Kidney glomerular epithelial cell (primary cell): ENCODE results near the gene PRKCH.
A peak's percentile ranks its signal among the peaks of the same experiment; 100 is the strongest.

Experiments used
- DNase-seq: peaks from one replicate; lab custom pipeline; 2025; lab: John Stamatoyannopoulos, UW

Gene PRKCH

DNA sequence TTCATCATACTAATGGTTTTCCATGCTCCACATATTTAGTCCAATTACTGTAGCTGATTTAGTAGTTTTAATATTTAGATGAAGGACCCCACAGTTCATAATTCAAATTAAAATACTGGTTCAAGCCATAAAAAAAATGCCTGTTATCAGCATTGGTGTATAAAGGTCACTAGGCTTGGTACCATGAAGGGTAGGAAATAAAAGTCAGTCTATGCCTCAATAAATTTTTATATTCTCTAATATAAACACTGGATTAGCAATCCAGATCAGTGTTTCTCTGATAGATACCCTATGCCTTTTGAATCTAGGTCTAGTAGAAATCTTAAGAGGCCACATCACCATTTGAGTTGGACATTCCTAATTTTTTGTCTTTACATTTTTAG, 210.7 kb downstream of the PRKCH start:
- DNase-seq: no peak

- no peak for DNase-seq
Measured at GRCh38 chr14:61532763-61533162, 211.4 kb downstream of the PRKCH start.

- no peak for DNase-seq
Measured at GRCh38 chr14:61533513-61534255, 212.3 kb downstream of the PRKCH start.

- DNase-seq: peak; percentile 47
Measured at GRCh38 chr14:61535032-61535431, 213.7 kb downstream of the PRKCH start.

DNA sequence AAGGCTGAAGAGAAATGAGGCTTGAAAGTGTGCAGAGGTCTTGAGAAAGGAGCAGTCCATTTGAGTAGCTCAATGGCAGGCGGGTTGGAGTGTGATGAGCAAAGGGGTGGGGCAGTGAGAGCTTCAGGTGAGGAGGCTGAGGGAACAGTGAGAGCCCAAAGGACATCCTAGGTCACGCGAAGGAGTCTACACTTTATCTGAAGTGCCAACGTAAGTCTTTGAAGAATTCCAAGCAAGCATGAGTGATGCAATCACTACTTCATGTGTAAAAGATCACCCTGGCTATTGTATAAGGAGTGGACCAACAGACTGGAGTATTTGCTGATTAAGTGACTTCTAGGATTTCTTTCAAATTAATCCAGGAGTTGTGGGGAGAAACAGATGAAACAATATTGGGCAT, 214.1 kb downstream of the PRKCH start:
- DNase-seq: no peak

DNA sequence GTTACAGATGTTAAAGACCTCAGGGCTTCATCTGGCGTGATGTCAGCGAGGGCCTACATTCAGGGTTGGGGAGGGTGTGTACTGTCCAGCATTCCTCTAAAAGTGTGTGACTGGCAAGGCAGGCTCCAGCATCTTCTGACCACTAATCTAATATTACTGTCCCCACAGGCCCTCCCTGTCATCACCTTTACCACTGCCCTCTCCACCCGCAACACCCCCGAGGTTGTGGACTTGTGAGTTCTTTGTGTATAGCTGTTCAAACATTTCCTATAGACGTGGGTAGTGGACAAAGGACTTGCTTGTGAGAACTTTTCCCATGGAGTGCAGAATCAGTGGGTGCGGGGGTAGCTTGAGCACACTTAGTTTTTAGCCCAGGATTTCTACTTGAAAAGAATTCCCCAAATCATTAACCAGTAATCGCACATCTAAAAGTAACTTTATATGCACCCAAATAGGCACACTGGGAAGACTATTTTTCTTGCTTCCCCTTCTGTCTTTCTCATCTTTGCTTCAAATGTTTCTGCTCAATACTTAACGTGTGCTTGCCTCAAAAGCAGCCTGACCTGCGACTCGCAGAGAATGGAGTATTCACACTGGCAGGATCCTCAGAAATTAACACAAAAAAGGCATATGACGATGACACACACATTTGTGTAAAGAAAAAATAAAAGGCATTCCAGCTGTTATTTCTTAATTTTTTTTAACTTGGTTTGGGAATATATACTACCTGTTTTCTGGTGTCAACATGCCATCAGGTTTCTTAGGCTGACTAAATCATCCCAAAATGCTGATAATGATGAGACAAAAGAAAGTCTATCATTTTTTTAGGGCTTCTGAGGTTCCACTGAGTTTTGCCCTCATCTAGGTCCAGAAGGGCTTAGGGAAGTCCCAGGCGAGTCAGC, 215.5 kb downstream of the PRKCH start:
- no peak for DNase-seq

- DNase-seq: peak; percentile 95
Measured at GRCh38 chr14:61537563-61538463, 216.4 kb downstream of the PRKCH start.

GRCh38 chr14:61538464-61539022, 217.2 kb downstream of the PRKCH start:
- DNase-seq: no peak

DNA sequence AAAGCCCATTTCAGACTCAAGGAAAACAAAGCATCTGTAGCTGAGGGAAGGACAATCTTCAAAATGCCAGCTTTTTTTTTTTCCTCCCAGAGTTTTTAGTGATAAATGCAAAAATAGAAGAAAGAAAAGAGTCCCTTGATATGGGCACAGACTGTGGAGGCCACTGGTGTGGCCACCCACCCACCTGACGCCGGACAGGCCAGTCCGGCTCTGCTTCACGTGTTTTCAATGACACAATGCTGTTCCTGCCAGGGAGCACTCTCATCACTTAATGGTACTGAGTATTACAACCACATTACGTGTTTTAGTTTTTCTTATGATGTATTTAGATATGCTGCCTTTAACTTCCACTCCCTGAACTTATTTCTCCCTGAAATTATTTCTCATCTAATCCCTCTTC, 218.3 kb downstream of the PRKCH start:
- DNase-seq: no peak

GRCh38 chr14:61540931-61541330, 219.6 kb downstream of the PRKCH start:
- no peak for DNase-seq

DNA sequence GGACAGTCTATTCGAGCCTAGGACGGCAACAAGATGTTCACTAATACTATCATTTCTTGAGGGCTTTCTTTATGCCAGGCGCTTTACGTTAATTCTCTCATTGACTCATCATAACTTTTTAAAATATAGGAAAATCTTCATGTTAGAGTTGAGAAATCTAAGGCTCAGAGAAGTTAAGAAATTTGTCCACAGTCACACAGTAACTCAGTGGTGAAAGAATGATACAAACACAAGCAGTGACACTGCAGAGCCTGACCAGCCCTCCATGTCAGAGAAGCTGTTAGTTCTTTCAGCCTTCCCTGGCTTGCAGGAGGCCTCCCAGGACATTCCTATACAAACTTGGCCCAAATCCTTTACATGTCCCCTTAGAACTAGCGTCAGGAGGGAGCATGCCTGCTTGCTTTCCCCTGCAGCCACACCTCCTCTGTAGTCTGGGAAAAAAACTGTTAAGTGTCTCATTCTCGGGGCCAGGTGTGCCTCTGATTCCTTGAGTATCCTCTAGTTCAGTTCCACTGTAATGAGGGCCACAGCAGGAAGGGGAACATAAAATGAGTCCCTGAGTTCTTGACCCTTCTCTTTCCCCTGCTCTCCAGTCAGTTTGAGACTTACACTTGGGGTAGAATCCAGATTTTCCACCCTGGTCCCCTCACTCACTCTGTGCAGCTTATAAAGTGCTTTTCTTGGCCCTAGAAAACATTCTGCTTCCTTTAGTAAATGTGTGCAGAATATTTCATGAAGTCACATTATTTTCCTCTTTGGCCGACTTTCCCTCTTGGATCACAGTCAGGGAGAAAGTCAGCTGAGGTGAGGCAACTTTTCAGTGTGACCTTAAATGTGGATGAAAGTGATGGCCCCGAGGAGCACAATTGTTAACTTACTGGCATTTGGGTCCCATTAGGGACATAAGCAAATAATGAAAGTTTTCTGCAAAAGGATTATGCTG, 221.7 kb downstream of the PRKCH start:
- no peak for DNase-seq

DNA sequence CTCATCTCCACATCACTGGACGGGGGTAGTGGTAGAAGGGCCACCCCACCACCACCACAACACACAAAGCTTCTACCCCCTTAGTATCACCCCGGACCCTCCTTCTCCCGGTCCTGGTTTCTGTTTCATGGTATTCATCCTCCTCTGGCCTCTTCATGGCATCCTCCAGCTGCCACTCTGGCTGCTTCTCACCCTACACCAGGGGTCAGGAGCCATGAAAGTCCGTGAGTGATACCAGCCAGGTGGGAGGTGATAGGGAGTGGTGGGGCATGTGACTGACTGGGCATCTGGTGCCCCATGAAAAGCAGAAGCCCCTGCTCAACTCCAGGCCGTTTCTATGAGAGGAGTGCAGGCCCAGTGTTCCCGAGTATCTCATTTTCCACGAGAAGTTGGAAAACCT, 222.6 kb downstream of the PRKCH start:
- no peak for DNase-seq

DNA sequence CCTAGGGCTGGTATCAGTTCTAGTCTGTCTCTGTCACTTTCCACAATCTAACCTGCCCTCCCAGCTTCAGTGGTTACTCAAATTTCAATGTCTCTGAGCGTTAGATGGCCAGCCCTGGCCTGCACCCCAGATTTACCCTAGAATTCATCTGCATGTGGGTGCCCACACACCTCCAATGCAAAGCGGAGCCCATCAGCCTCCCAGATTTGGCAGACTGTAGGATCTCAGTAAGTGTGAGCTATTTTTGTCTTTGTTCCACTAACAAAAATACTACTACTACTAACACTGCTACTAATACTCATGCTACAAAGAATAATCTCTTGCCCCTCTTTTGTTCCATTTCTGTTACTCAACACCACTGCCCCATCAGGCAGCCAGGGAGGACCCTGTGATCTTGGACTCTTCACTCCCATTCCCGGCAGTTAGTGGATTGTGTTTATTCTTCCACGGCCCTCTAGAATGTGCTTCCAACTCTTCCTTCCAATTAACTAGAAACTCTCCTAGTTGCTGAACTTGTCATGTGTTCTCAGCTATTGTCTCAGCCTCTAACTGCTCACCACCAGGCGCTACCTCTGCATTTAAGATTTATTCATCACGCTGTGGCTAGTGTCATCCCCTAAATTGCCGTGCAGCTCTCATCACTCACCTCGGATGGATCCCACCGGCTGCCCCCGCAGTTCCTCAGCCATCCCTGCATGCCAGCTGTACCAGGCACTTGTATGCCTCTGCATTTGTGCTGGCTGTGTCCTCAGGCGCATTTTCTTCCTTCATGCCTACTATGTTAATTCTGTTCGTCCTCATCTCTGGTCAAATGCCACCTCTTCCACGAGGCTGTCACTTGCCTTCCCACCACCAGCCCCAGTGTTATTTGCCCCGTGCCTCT, 223.3 kb downstream of the PRKCH start:
- no peak for DNase-seq

GRCh38 chr14:61545726-61546455, 224.5 kb downstream of the PRKCH start:
- DNase-seq: no peak

DNA sequence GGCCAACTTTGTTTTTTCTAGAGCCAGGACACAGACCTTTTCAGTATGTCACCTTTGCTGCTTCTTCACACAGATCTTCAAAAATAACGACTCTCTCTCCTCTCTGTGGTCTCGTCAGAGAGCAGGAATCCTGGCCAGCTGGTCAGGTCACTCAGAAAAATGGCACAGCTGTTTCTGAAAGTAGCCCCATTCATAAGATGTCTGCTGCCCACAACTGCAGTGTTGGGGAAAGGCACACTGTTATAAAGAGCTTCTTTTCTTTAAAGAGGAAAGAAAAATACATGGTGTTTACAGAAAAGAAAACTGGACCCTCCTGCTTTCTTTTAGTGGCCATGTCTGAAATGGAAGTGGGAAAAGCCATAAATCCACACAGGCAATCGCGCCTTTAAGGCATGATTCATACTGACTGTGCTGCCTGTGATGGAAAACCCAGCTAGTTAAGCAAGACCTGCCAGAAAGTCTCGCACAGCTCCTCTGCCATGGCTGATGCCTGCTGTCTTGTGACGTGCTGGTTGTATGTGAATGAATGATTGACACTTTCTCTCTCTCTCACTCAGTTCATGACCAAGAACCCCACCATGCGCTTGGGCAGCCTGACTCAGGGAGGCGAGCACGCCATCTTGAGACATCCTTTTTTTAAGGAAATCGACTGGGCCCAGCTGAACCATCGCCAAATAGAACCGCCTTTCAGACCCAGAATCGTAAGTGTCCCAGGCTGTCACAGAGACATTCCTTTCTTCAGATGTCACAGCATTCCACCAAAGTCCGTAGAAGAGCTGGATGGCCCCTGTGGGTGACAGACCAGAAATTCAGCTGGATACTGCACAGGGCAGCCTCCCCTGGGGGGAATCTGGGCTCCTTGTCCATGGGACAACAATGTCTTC, 226.0 kb downstream of the PRKCH start:
- peak; percentile 69 for DNase-seq

DNA sequence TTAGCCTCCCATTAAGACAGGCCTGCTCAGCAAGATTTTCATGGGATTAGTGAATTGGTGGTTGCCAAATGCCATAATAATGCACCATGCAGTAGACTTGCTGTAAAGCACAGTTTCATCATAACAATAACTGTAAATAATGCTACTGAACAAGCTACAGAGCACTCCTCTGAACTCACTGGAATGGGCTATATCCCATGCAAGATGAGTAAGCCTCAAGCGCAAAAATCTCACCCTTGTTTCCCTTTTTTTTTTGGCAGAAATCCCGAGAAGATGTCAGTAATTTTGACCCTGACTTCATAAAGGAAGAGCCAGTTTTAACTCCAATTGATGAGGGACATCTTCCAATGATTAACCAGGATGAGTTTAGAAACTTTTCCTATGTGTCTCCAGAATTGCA, 228.0 kb downstream of the PRKCH start:
- no peak for DNase-seq

DNA sequence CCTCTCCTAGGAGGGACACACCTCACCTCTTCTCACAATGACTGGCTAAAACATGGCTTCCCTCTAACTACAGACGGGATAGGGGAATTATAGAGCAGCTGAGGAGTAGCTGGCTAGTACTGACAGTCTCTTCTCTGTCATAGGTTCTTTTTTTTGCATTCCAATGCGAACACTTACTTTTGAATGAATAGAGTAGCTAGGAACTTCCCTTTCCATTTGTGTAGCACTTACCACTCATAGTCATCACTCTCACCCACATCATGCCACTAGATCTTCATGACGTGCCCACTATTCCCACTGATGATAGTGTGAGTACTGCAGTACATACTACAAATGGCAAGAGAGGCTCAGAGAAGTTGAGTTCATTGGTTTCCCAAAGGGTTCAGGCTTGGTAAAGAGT, 230.0 kb downstream of the PRKCH start:
- no peak for DNase-seq

DNA sequence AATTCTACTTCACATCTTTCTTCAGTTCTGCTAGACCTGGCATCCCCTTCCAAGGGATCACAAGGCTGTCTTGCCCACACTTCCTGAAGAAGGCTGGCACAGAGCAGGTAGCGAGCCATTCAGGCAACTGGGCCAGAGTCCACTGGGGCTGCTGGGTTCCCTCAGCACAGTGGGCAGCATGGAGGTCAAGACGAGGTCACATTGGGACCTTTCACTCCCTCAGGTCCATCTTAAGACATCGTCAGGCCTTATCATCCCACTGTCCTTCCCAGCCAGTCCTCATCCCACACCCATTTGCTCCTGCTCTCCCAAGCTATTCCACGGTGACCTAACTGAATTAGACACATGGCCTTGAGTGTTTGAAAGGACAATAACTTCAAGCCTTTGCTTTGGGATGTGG, 230.9 kb downstream of the PRKCH start:
- no peak for DNase-seq
